A673 (cell line): Measurements from ENCODE around the gene GIN1.

Experiments used
- EZH2 ChIP-seq: fragments of 200-600 bp; sonication (generic); IDR thresholded peaks from 2 replicates; pipeline ENCODE4 v1.6.1; 2017; ENCODE audit warnings: borderline replicate concordance, low read depth, mild to moderate bottlenecking, mixed read lengths, antibody characterized with exemption, low read length; ENCODE audit not compliant: poor library complexity, severe bottlenecking
- TF ChIP-seq, protein P1 (sequence below): fragments of 300-800, 200-600 bp; sonication (generic); conservative IDR thresholded peaks from 2 replicates; pipeline ENCODE4 v1.5.1; 2017; ENCODE audit warnings: low read depth, mild to moderate bottlenecking, antibody characterized with exemption, low read length, moderate library complexity, mixed read lengths

DNA sequence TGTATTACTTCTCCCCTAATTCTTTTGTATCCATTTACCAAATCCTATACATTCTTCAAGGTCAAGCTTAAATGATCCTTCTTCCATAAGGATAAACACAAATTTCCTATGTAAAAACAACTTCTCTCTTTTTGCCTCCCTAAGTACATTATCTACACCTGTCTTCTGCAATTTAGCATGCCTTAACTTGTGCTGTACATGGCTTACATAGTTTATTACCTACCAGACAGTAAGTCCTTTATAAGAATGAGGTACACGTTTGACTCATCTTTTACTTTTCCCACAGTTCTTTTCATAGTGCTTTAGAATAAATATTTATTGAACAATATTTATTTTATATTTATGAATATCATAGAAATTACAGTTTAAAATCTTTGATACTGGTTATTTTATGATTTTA is 33.4 kb downstream of the GIN1 start:
- no peak for TF ChIP-seq EZH2
- TF ChIP-seq, protein P1, sequence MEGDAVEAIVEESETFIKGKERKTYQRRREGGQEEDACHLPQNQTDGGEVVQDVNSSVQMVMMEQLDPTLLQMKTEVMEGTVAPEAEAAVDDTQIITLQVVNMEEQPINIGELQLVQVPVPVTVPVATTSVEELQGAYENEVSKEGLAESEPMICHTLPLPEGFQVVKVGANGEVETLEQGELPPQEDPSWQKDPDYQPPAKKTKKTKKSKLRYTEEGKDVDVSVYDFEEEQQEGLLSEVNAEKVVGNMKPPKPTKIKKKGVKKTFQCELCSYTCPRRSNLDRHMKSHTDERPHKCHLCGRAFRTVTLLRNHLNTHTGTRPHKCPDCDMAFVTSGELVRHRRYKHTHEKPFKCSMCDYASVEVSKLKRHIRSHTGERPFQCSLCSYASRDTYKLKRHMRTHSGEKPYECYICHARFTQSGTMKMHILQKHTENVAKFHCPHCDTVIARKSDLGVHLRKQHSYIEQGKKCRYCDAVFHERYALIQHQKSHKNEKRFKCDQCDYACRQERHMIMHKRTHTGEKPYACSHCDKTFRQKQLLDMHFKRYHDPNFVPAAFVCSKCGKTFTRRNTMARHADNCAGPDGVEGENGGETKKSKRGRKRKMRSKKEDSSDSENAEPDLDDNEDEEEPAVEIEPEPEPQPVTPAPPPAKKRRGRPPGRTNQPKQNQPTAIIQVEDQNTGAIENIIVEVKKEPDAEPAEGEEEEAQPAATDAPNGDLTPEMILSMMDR, result no peak
